DMS79 (cell line): ENCODE results near the gene PLEKHA1.

Experiments
- DNase-seq: peaks from one replicate; lab custom pipeline; 2025; lab: John Stamatoyannopoulos, UW

Gene PLEKHA1

DNA sequence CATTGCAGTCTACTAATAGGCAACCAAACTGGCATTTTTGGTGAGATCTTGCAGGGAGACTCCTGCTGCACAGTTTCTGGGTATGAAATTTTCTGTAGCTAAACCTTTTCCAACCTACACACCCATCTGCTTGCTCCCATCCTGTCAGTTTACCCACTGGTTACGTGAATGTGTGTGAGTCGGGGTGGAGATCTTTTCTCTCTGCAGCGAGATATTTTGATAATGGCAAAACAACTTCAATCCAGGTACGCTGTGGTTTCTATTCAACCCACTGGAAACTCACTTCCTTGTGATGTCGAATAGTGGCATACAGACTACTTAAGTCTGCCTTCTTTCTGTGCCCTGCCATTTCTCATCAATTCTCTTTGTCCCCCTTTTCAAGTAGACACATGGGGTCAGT is 4.5 kb downstream of the PLEKHA1 start:
- no peak for DNase-seq

DNA sequence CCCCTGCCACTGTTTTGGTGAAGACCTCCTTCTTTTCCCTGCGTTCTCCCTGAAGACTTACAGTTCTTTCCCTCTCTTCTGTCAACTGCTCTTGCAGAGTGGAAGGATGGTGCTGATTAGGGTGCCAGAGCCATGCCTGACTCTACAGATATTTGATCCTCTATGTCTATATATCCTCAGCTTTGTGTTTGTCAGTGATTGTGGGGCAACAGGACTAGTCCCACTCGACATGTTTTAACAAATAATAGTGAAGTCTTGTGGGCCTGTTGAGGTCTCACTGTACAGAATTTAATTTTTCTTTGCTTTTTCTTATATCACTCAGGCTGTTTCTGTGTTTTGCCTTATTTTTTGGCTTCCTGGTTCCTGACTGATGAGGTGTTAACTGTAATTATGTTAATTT is 5.0 kb downstream of the PLEKHA1 start:
- no peak for DNase-seq

DNA sequence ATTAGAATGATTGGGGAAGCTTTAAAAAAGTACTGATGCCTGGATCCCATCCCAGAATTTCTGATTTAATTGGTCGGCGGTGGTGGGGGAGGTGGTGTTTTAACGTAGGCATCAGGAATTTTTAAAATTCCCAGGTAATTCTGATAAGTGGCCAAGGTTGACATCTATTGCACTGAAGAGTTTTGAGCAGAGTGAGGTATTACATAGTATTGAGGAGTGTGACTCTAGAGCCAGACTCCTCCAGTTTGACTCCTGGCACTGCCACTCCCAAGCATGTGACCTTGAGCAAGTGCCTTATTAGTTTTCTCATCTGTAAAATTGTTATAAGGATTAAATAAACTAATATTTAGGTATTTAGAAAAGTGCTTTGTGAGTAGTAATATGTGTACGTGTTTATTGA is 6.2 kb downstream of the PLEKHA1 start:
- no peak for DNase-seq

DNA sequence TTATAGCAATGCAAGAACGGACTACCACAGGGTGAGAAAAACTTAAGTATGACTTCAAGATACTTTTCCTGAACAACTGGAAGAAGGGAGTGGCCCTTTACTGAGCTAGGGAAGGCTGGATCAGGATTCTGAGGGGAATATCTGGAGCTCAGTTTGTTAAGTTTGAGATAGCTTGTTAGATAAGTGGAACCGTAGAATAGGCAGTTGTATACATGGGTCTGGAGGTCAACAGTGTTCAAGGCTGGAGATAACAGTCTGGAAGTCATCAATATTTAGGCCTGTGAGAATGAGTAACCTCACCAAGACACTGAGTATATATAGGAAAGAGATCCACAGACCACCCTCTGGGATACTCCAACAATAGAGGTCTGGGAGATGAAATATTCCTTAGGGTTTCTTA is 7.2 kb downstream of the PLEKHA1 start:
- no peak for DNase-seq

DNA sequence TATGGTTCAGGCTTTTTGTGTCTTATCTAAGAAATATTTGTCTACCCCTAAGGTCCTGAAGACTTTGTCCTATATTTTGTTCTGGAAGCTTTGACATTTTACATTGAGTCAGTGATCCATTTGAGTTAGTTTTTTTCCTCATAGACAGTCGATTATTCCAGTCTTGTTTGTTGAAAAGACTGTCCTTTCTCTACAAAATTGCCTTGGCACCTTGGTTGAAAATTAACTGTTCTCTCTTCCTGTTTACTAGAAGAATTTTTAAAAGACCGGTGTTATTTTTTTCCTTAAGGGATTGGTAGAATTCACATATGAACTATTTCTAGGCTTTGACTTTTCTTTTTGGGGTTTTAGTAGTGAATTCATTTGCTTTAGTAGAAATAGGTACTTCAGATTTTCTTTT is 12.0 kb downstream of the PLEKHA1 start:
- no peak for DNase-seq

DNA sequence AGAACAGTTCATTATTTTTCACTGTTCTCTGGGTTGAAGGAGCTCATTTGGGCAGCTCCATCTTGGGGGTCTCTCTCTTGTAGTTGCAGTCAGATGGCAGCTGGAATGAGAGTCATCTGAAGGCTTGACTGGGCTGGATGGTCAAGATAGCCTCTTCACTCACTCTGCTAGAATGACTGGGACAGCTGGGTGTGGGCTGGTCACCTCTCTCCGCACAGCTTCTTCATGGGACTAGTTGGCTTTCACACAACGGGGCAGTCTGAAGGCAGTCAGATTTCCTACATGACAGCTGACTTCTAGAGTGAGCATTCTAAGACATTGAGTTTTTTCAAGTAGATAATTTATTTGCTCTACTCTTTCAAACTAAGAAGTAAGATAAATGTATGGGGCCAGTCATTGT is 13.1 kb downstream of the PLEKHA1 start:
- DNase-seq, result no peak

DNA sequence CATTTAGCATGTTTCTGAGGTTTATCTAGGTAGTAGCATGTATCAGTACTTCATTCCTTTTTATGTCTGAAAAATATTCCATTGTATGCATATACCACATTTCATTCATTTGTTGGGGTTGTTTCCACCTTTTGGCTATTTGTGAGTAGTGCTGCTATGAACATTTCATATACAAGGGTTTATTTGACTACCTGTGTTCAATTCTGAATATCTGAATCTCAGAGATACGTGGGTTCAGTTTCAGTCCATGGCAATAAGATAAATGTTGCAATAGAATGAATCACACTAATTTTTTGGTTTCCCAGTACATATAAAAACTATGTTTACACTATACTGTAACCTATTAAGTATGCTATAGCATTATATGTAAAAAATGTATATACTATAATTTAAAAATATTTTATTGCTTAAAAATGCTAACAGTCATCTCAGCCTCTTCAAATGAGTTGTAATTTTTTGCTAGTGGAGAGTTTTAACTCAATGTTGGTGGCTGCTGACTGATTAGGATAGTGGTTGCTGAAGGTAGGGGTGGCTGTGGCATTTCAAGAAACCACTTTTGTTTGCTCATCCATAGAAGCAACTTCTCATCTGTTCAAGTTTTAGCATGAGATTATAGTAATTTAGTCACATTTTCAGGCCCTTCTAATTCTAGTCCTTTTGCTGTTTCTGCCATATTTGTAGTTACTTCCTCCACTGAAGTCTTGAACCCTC is 13.9 kb downstream of the PLEKHA1 start:
- no peak for DNase-seq

DNA sequence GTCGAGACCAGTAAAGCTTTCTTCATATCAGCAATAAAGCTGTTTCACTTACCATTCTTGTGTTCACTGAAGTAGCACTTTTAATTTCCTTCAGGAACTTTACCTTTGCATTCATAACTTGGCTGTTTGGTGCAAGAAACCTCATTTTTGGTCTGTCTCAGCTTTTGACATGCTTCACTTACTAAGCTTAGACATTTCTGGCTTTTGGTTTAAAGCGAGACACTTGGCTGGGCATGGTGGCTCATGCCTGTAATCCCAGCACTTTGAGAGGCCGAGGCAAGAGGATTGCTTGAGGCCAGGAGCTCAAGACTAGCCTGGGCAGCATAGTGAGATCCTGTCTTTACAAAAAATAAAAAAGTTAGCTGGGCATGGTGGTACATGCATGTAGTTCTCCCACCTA is 15.8 kb downstream of the PLEKHA1 start:
- no peak for DNase-seq

DNA sequence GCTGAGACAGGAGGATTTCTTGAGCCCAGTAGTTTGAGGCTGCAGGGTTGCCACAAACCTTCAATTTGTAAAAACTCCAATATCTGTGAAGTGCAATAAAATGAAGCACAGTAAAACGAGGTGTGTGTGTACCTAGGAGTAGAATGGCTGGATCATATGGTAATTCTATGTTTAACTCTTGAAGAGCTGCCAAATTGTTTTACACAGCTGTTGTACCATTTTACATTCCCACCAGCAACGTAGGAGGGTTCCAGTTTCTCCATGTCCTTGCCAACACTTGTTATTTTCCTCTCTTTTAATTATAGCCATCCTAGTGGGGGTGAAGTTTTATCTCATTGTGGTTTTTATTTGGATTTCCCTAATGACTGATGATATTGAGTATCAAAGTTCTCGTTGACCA is 16.2 kb downstream of the PLEKHA1 start:
- no peak for DNase-seq

DNA sequence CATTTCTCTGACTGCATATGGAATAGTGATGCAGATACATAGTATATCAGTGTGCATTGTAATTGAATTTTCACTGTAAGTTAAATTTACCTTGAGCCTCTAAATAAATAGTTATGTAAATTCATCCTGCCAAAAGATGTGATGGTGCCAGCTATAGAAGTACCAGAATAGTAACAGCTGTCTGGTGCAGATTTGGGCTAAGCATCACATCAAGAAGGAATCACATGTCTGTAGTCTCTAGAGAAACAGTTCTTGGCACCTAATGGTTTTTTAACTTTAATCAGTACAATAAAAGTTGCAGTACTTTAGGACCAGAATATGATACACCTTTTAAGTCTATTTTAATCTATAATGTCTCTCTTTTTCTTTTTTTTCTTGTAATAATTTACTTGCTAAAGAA is 17.4 kb downstream of the PLEKHA1 start:
- no peak for DNase-seq

DNA sequence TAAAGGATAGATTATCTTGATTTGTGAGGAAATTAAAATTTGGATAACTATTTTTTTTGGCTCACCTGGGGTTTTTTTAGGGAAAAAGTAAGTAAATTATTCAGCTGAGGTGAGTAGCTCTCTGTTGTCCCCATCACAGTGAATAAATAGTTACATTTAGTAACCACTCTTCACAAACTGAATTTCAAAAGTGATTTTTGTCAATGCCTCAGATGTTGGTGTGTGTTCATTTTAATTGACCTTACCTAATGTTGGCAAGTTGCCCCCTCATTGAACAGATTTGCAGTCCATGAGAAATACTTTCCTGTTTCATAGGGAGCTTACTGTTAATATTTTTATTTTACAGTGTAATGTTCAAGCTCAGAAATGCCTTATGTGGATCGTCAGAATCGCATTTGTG is 18.3 kb downstream of the PLEKHA1 start:
- no peak for DNase-seq

DNA sequence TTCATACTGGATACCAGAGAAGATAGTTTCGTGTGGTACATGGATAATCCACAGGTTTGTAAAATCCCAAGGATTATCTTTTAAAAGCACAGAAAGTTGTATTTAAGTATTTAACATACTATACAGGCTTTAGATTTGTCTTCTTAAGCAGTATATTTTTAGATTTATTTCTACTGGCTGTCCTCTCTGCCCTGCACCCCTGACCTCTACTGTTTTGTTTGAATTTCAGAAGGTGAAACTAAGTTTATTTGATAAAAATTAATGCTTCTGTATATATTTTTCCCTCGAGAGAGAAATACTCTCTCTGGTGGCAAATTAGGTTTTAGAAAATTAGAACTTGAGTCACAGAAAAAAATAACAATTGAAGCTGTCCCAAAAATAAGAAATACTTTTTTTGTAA is 18.8 kb downstream of the PLEKHA1 start:
- no peak for DNase-seq

DNA sequence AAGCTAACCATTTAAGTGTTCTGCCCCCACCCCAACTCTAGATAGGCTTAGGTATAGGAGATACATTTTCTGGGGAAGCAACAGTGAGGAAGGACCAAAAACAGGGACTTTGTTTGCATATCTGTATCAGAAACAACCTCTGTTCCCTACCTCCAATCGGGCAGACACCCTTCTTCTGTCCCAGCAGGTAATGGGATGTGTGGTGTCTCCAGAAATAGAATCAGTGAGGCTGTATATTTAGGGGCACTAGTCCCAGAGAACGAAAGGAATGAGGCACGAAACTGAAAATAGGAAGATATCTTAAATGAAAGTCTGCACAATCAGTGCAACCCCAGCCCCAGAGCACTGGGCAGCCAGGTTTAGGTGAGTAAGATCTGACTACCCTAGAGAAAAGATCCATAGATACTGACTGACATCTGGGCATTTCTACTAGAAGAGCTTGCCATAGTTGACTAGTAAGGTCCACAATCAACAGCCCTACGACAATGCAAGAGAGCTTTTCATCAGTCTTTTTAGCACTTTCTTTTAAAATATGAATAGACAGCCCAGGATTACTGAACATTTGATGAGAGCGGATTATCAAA is 28.1 kb downstream of the PLEKHA1 start:
- DNase-seq, result no peak

DNA sequence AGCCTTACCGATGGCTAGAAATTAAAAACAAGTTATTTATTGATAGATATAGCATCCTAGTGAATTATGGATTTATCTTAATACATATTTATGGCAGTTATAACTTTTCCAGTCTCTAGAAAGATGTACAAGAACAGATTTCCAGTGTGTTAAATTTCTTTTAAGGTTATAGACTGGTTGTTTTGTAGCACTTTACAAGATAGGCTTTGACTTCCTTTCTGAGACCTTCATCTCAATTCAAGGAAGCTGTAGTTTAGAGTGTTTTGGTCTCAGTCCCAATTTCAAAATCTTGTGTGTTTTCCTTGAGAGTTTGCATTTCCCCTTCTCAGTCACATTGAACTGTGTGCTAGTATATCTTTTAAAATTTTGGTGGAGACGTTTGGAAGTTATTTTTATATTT is 30.1 kb downstream of the PLEKHA1 start:
- DNase-seq, result no peak

DNA sequence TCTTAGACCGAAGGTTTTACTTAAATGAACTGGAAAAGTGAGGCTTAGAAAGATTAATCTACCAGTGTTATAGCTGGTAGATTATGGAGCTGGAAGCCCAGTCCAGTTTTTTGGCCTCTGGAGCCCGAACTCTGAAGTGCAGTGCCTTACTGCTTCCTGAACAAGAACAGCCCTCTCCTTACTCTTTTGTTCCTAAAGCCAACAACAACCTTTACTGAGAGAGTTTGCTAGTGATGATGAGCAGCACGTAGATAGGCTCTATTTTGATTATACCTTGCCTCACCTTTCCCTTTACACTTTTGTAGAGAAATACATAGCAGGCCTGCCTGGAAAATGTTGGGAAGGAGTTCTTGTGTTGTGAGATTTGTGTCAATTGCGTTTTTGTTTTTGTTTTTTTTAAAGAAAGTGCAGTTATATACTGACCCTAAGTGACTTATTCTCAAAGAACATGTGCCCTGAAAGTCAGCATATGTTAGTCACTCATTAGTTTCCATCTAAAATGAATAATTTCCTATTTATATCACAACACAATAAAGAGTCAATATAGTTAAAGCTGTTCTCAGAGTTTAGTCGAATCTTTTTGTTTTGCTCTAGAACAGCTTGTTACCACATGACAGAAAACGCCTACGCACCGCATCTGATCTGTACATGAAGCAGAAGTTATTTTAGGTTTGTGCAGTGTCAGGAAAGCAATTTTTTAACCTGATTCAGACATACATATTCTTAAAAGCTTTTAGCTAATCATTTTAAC is 33.0 kb downstream of the PLEKHA1 start:
- DNase-seq, result no peak

DNA sequence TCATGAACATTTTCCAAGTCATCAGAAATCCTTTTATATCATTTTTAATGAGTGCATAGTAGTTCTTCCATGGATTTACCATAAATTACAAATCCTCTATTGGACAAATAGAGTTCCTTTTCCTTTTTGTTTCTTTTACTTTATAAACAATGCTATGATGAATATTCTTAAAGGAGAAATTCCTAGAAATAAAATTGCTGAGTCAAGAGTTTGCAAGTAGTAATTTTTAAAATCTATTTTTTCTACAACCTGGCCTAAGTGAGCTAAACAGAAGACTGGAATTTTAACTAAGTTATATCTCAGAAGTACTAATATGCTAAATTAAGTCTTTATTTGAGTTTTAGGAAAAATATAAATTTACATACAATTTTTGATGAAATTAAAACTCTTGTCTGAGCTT is 38.8 kb downstream of the PLEKHA1 start:
- DNase-seq, result no peak

DNA sequence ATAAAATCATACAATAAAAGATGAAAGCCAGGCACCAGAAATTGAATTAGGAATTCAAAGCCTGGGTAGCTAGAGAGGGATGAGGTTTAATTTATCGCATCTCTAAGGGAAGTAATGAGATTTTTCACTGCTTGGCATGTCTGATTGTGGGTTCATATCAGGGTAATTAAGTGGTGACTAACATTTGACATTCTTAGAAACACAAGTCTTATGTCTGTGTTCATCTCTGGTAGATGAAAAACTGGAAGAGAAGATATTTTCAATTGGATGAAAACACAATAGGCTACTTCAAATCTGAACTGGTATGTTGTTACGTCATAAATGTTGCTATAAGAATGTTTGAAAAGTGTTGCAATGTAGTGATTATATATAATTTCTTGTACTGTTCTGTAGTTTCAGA is 43.2 kb downstream of the PLEKHA1 start:
- no peak for DNase-seq

DNA sequence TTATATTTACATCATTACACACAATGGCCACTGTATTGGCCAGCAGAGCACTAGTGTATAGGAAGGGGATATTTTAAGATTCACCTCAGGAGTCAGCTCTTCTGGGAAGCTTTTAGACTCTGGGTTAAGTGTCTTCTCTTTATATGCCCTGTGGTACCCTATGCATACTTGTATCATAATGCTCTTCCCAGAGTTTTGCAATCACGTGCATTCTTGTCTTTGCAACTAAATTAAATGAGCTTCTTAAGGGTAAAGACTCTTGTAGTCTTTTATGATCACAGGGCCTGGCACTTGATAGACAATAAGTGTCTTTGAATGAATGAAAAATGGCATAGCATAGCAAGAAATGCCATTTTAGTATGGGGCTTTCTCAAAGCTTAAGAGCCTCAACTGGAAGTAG is 44.5 kb downstream of the PLEKHA1 start:
- no peak for DNase-seq

DNA sequence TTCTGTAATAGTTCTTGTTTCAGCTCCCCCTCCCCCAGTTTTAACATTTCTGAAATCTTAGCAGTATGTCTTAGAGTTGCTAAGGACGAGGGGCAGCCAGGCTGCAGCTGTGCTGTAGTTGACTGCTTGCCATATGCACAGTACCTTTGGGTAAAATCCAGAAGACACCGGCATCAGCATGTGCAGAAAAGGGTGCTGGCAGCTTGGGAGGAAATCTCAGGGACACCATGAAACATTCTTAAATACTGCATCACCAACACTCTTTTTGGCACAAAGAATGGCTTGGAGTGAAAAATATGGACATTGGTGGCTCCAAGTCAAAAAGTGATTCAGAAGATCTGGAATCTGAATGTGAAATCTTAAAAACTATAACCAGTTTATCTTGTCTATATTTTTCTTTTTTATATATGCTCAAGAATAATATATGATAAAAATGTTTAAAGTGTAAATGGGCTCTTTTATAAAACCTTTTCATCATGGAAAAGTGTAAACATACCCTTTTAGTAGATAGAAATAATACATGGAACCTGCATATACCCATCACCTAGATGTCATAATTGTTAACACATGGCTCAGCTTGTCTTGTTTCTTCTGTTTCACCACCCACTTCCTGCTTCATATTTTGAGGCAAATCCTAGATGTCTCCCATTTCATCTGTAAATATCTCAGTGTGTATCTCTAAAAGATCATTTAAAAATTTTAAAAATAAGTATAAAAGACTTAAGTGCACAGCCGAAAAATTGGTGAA is 45.5 kb downstream of the PLEKHA1 start:
- DNase-seq, result no peak

DNA sequence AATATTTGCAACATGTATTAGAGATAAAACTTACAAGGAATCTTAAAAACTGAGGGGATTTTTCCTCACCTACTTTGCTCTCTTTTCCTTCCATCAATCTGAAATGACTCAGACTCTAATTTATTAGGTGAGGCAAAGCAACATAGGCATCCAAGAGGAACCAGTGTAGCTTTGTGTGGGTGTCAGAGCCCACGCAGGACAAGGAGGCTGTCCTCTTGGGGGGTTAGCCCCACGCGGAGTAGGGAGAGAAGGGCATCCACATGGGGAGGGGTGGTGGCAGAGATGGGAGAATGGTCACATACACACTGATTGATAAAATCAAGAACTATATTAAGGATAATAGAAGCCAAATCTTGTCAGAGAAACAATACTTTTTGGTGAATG is 46.1 kb downstream of the PLEKHA1 start:
- no peak for DNase-seq

DNA sequence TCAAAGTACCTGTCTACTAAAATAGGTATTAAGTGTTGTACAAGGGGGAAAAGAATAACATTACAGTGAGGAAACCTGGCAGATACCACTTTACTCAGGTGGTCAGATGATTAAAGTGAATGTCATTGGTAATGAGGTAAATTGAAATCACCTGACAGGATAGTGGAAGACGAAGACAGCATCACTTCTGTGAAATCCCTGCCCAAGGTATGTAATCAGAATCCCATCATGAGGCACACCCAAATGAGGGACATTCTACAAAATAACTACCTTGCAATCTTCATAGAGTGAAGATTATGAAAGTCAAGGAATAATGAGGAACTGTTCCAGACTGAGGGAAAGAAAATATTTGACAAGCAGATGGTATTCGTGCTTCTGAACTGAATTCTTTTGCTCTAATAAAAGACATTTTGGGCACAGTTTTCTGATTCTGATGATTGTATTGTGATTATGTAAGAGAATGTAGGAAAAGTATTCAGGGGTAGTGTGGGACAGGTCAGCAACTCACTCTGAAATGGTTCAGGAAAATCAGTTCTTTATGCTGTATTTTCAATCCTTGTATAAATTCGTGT is 46.6 kb downstream of the PLEKHA1 start:
- DNase-seq, result no peak

DNA sequence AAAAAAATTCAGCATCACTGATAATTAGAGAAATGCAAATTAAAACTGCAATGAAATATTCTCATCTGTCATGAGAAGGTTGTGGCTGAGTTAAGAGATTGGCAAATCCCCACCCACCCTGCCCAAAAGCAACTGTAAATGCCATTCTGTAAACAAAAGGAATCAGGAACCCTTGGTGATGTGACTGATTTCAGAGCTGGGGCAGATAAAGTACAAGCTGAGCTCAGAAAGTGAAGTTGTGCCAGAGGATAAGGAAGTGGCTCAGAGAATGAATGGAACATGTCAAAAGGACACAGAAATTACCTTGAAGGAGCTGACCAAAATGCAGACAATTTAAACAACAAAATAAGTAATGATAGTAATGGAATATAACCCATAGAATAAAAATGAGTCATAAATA is 47.2 kb downstream of the PLEKHA1 start:
- DNase-seq, result no peak
